HCT116 (cell line): ENCODE measurements around the gene ZNF236. TPM values are rescaled to one million over a fixed set of nuclear protein-coding genes. Genes with fewer than 3 reads are reported as not detected.

ENCODE experiments used
- ATAC-seq: fragments of 200-7000 bp; cut with Tn5 transposase; 2 replicates; pipeline ENCODE4 v1.9.1; 2020; ENCODE audit warnings: mild to moderate bottlenecking, moderate library complexity
- BruUV-seq: library from RNA; stranded (reverse); fragments of 400-500 nt; replicated peaks from 2 replicates; lab custom pipeline; 2021; lab: Mats Ljungman, UMichigan
- CTCF ChIA-PET: fragments of 300-600 bp; sonication (Branson Sonifier 250); formaldehyde crosslinking; loops from one replicate; lab custom pipeline; 2021; ENCODE audit warnings: antibody characterized with exemption; lab: Charles Lee
- POLR2A ChIA-PET: fragments of 300-600, 350-600 bp; sonication (Branson Sonifier 250); formaldehyde crosslinking; loops from one replicate; lab custom pipeline; 2021; ENCODE audit warnings: antibody characterized with exemption; lab: Charles Lee
- RAD21 ChIA-PET, 2 experiments: fragments of 300-600 bp; sonication (Branson Sonifier 250); formaldehyde crosslinking; loops; one replicate each; lab custom pipeline; 2023; ENCODE audit warnings: low total read pairs in 2 of 2; ENCODE audit not compliant: uncharacterized antibody in 2 of 2, unreplicated experiment in 2 of 2, low non-redundant PET in 1 of 2; lab: Charles Lee
- DNase-seq: peaks from one replicate; pipeline ENCODE4 v3.0.0-alpha.2; 2010; ENCODE audit warnings: low read depth, low spot score
- H2AFZ ChIP-seq: fragments of 200-600 bp; shearing (Covaris generic), sonication (generic); 2 replicates; pipeline ENCODE4 v1.6.1; 2017; ENCODE audit warnings: low read depth, mixed run types, mixed read lengths, antibody characterized with exemption, low read length; ENCODE audit not compliant: poor library complexity, severe bottlenecking
- H3K27ac ChIP-seq: 2 replicates; pipeline ENCODE4 v1.5.1; 2012; ENCODE audit warnings: low read depth, low read length
- H3K27me3 ChIP-seq: fragments of 200-600 bp; sonication (generic); 2 replicates; pipeline ENCODE4 v1.6.1; 2016; ENCODE audit warnings: mixed run types, low read length, mixed read lengths; ENCODE audit not compliant: insufficient read depth
- H3K36me3 ChIP-seq, 2 experiments: fragments of 200-500 bp in 1 of 2; fragments of 200-600 bp in 1 of 2; sonication (Bioruptor generic) in 1 of 2; sonication (generic) in 1 of 2; 2 replicates each; pipeline versions ENCODE4 v1.5.1 to v1.6.1; 2014 to 2016; ENCODE audit warnings: low read length in 2 of 2, inconsistent platforms in 1 of 2, mixed read lengths in 1 of 2, mixed run types in 1 of 2; ENCODE audit not compliant: insufficient read depth in 2 of 2, control insufficient read depth in 1 of 2
- H3K4me1 ChIP-seq, 2 experiments: fragments of 200-600 bp in 1 of 2; sonication (generic) in 1 of 2; 2 replicates each; pipeline versions ENCODE4 v1.5.1 to v1.6.1; 2012 to 2017; ENCODE audit warnings: low read length in 2 of 2, inconsistent platforms in 1 of 2, mild to moderate bottlenecking in 1 of 2, mixed read lengths in 1 of 2, mixed run types in 1 of 2, moderate library complexity in 1 of 2; ENCODE audit not compliant: insufficient read depth in 2 of 2, control insufficient read depth in 1 of 2
- H3K4me2 ChIP-seq: fragments of 200-600 bp; sonication (generic); 2 replicates; pipeline ENCODE4 v1.6.1; 2017; ENCODE audit warnings: mixed run types, low read length, mixed read lengths
- H3K4me3 ChIP-seq, 2 experiments: fragments of 200-600 bp in 1 of 2; sonication (generic) in 1 of 2; replicated peaks in 1 of 2; 2 replicates each; pipeline ENCODE4 v1.5.1; 2011 to 2016; ENCODE audit warnings: low read length in 2 of 2, control low read depth in 1 of 2, low read depth in 1 of 2, mild to moderate bottlenecking in 1 of 2, mixed read lengths in 1 of 2, mixed run types in 1 of 2
- H3K79me2 ChIP-seq: fragments of 200-600 bp; sonication (generic); 2 replicates; pipeline ENCODE4 v1.6.1; 2017; ENCODE audit warnings: mild to moderate bottlenecking, mixed run types, low read length, moderate library complexity, mixed read lengths; ENCODE audit not compliant: insufficient read depth
- H3K9ac ChIP-seq: fragments of 200-600 bp; sonication (generic); 2 replicates; pipeline ENCODE4 v1.6.1; 2016; ENCODE audit warnings: low read length, mixed read lengths
- H3K9me2 ChIP-seq: fragments of 200-600 bp; sonication (generic), shearing (Covaris generic); 2 replicates; pipeline ENCODE4 v1.6.1; 2017; ENCODE audit warnings: mixed run types, mild to moderate bottlenecking, moderate library complexity; ENCODE audit not compliant: insufficient read depth
- H3K9me3 ChIP-seq, 2 experiments: fragments of 200-500 bp in 1 of 2; fragments of 200-600 bp in 1 of 2; sonication (Bioruptor generic) in 1 of 2; sonication (generic) in 1 of 2; 2 replicates each; pipeline ENCODE4 v1.6.1; 2014 to 2017; ENCODE audit warnings: low read length in 2 of 2, mixed read lengths in 2 of 2, inconsistent platforms in 1 of 2, low read depth in 1 of 2, mild to moderate bottlenecking in 1 of 2, mixed run types in 1 of 2, moderate library complexity in 1 of 2; ENCODE audit not compliant: control insufficient read depth in 1 of 2, insufficient read depth in 1 of 2
- H4K20me1 ChIP-seq: fragments of 200-600 bp; sonication (generic), shearing (Covaris generic); 2 replicates; pipeline ENCODE4 v1.6.1; 2017; ENCODE audit warnings: mixed run types, mild to moderate bottlenecking, moderate library complexity; ENCODE audit not compliant: insufficient read depth
- CBX3 ChIP-seq: IDR thresholded peaks from 2 replicates; pipeline ENCODE4 v1.6.1; 2012; ENCODE audit warnings: low read depth
- EZH2 ChIP-seq: fragments of 200-600 bp; sonication (generic); IDR thresholded peaks from 2 replicates; pipeline ENCODE4 v1.6.1; 2017; ENCODE audit warnings: antibody characterized with exemption, mixed run types
- EZH2phosphoT487 ChIP-seq: fragments of 200-600 bp; IDR thresholded peaks from 2 replicates; pipeline ENCODE4 v1.6.1; 2018; ENCODE audit warnings: antibody characterized with exemption, borderline replicate concordance
- JUND ChIP-seq: IDR thresholded peaks from 2 replicates; pipeline ENCODE4 v1.6.1; 2012
- POLR2A ChIP-seq: IDR thresholded peaks from 2 replicates; pipeline ENCODE4 v1.7.0; 2011; ENCODE audit warnings: borderline replicate concordance; ENCODE audit not compliant: insufficient read depth, insufficient read length; ENCODE audit errors: extremely low read depth
- POLR2AphosphoS5 ChIP-seq: IDR thresholded peaks from 2 replicates; pipeline ENCODE4 v1.6.1; 2011; ENCODE audit warnings: mild to moderate bottlenecking, low read depth, low read length, moderate library complexity
- SP1 ChIP-seq: IDR thresholded peaks from 2 replicates; pipeline ENCODE4 v1.6.1; 2012; ENCODE audit warnings: low read depth
- ZFX ChIP-seq: fragments of 450-650 bp; IDR thresholded peaks from 2 replicates; pipeline ENCODE4 v1.6.1; 2017
- intact Hi-C: fragments of 100-400 bp; cut with micrococcal nuclease; formaldehyde crosslinking; loops from 2 replicates; pipeline ENCODE4 v1.10.0; 2022
- total RNA-seq: library from RNA; stranded (reverse); gene quantifications from one replicate; pipeline ENCODE4 v1.2.1, GENCODE V29; 2021; ENCODE audit not compliant: unreplicated experiment
- TF ChIP-seq, protein P1 (sequence below), 3 experiments: fragments of 200-600 bp in 1 of 3; sonication (generic) in 1 of 3; IDR thresholded peaks in 2 of 3; conservative IDR thresholded peaks in 1 of 3; 2 replicates each; pipeline ENCODE4 v1.5.1; 2012 to 2017; ENCODE audit warnings: low read depth in 2 of 3, low read length in 2 of 3, antibody characterized with exemption in 1 of 3, borderline replicate concordance in 1 of 3, control low read depth in 1 of 3, mild to moderate bottlenecking in 1 of 3, mixed read lengths in 1 of 3, mixed run types in 1 of 3, moderate library complexity in 1 of 3; ENCODE audit not compliant: insufficient read depth in 1 of 3
- TF ChIP-seq, protein P2 (sequence below): IDR thresholded peaks from 2 replicates; pipeline ENCODE4 v1.6.1; 2011; ENCODE audit warnings: mild to moderate bottlenecking, low read length, moderate library complexity; ENCODE audit not compliant: insufficient replicate concordance; ENCODE audit errors: extremely low read depth
- TF ChIP-seq, protein P3 (sequence below): IDR thresholded peaks from 2 replicates; pipeline ENCODE4 v1.6.1; 2012

ZNF236 gene
- total RNA-seq, 1 experiment from 2014 or later = 15.0 TPM

DNA sequence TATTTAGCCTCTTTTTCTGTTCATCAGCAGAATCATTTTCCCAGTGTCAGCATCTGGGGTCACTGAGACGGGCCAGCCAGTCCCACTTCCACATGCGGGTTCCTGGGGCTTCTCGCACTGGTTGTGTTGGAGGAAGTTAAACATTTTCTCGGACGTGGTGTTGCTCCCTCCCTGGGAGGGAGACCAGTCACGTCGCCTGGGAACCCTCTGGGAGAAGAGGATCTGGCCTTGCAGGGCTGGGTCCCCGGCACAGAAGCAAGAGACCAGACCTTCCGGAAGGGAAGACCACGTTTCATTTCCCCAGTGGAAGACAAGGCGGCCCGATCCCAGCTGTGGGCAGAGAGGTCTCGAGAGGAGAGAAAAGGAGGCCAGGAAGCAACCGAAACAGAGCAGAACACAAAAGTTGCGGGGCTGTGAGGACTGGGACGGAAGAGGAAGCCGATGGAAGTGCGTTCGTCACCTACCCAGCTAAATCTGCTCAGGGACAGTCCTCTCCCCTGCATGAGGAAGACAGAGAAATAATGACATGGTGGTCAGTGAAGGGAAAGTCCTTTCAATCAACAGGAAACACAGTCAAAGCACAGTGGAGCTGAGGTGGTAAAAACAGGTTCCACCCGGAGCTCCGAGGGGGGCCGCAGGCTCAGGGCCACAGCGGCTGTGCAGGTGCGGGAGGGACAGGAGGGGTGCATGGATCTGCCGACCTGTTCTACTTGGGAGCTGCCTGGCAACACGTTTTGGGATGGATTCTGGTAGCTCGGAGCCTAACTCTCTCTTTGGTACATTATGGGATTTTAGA, 165.9 kb downstream of the ZNF236 start:
- no peak overlapping the region for H2AFZ ChIP-seq
- H3K79me2 ChIP-seq = no peaks in the 10 kb centered on the region
- H4K20me1 ChIP-seq = no peaks in the 10 kb centered on the region
- intact Hi-C loops = no loop called here
- POLR2A ChIA-PET = no interaction called here
- H3K9me2 ChIP-seq = no peaks in the 10 kb centered on the region
- ATAC-seq (no peak), DNase-seq (no peak)
- no peak overlapping the region for H3K27ac ChIP-seq
- no TSS peak for BruUV-seq
- H3K4me1 ChIP-seq = peaks cover 0 to under 1% of the 10 kb centered on the region in 2 experiments; a peak in 2 of 4 replicates
- no peak overlapping the region for H3K4me2 ChIP-seq
- H3K36me3 ChIP-seq = no peaks in the 10 kb centered on the region
- no peaks in the 10 kb centered on the region for H3K27me3 ChIP-seq
- H3K4me3 ChIP-seq = no peak overlapping the region
- H3K9me3 ChIP-seq = no peaks in the 10 kb centered on the region
- no peak overlapping the region for H3K9ac ChIP-seq
- RAD21 ChIA-PET = no interaction called here
- CTCF ChIA-PET = no interaction called here
- TF ChIP-seq SP1 = no peak
- TF ChIP-seq, protein P1, sequence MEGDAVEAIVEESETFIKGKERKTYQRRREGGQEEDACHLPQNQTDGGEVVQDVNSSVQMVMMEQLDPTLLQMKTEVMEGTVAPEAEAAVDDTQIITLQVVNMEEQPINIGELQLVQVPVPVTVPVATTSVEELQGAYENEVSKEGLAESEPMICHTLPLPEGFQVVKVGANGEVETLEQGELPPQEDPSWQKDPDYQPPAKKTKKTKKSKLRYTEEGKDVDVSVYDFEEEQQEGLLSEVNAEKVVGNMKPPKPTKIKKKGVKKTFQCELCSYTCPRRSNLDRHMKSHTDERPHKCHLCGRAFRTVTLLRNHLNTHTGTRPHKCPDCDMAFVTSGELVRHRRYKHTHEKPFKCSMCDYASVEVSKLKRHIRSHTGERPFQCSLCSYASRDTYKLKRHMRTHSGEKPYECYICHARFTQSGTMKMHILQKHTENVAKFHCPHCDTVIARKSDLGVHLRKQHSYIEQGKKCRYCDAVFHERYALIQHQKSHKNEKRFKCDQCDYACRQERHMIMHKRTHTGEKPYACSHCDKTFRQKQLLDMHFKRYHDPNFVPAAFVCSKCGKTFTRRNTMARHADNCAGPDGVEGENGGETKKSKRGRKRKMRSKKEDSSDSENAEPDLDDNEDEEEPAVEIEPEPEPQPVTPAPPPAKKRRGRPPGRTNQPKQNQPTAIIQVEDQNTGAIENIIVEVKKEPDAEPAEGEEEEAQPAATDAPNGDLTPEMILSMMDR (IDR thresholded peaks at IDR 0.05 in 2 of 3, conservative IDR thresholded peaks at IDR 0.05 in 1 of 3; ENCODE audit: borderline replicate concordance in 1 of 3, insufficient read depth in 1 of 3, low read depth in 2 of 3, low read length in 2 of 3) = no peak
- TF ChIP-seq POLR2A = no peak
- no peak for TF ChIP-seq EZH2
- no peak for TF ChIP-seq JUND
- TF ChIP-seq, protein P2, sequence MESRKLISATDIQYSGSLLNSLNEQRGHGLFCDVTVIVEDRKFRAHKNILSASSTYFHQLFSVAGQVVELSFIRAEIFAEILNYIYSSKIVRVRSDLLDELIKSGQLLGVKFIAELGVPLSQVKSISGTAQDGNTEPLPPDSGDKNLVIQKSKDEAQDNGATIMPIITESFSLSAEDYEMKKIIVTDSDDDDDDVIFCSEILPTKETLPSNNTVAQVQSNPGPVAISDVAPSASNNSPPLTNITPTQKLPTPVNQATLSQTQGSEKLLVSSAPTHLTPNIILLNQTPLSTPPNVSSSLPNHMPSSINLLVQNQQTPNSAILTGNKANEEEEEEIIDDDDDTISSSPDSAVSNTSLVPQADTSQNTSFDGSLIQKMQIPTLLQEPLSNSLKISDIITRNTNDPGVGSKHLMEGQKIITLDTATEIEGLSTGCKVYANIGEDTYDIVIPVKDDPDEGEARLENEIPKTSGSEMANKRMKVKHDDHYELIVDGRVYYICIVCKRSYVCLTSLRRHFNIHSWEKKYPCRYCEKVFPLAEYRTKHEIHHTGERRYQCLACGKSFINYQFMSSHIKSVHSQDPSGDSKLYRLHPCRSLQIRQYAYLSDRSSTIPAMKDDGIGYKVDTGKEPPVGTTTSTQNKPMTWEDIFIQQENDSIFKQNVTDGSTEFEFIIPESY = no peak
- TF ChIP-seq, protein P3, sequence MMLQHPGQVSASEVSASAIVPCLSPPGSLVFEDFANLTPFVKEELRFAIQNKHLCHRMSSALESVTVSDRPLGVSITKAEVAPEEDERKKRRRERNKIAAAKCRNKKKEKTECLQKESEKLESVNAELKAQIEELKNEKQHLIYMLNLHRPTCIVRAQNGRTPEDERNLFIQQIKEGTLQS = no peak
- TF ChIP-seq CBX3 = no peak
- TF ChIP-seq EZH2phosphoT487 = no peak
- no peak for TF ChIP-seq POLR2AphosphoS5
- no peak for TF ChIP-seq ZFX
